Osteocyte (in vitro differentiated cells): ENCODE results near the gene MYADM. TPM values are rescaled to one million over a fixed set of nuclear protein-coding genes. Genes with fewer than 3 reads are reported as not detected.

Experiments
- DNase-seq: peaks from one replicate; pipeline ENCODE4 v3.0.0; 2021; ENCODE audit warnings: mixed read lengths; ENCODE audit not compliant: unreplicated experiment; ENCODE audit errors: extremely low spot score
- H3K27ac Mint-ChIP-seq: one replicate; pipeline ENCODE4 v1.8.0; 2021; ENCODE audit warnings: mild to moderate bottlenecking, mixed read lengths; ENCODE audit not compliant: unreplicated experiment
- H3K27me3 Mint-ChIP-seq: one replicate; pipeline ENCODE4 v1.8.0; 2021; ENCODE audit warnings: mixed read lengths; ENCODE audit not compliant: unreplicated experiment
- H3K36me3 Mint-ChIP-seq: one replicate; pipeline ENCODE4 v1.8.0; 2021; ENCODE audit warnings: mixed read lengths; ENCODE audit not compliant: unreplicated experiment
- H3K4me1 Mint-ChIP-seq: one replicate; pipeline ENCODE4 v1.8.0; 2021; ENCODE audit warnings: mixed read lengths; ENCODE audit not compliant: unreplicated experiment
- H3K4me3 Mint-ChIP-seq: one replicate; pipeline ENCODE4 v1.8.0; 2021; ENCODE audit warnings: mild to moderate bottlenecking, moderate library complexity, mixed read lengths; ENCODE audit not compliant: unreplicated experiment
- H3K9me3 Mint-ChIP-seq: one replicate; pipeline ENCODE4 v1.8.0; 2021; ENCODE audit warnings: mixed read lengths; ENCODE audit not compliant: unreplicated experiment
- CTCF ChIP-seq: fragments of 200-600 bp; sonication (generic); IDR thresholded peaks from 2 replicates; pipeline ENCODE4 v1.5.0; 2021; ENCODE audit warnings: antibody characterized with exemption, mild to moderate bottlenecking, moderate library complexity
- total RNA-seq: library from RNA; stranded (reverse); gene quantifications from 2 replicates; pipeline ENCODE4 v1.2.1, GENCODE V29; 2021

MYADM gene
- total RNA-seq, 1 donor from 2014 or later = 165 TPM

GRCh38 chr19:53905787-53906186 is 38.1 kb downstream of the MYADM start:
- Mint-ChIP-seq H3K4me1 (peaks cover 19% of the 10 kb centered on the region), H3K4me3 (no peak overlapping the region), H3K27ac (no peak overlapping the region), H3K27me3 (peaks cover 51% of the 10 kb centered on the region), H3K36me3 (peaks cover 3% of the 10 kb centered on the region), H3K9me3 (no peaks in the 10 kb centered on the region)
- TF ChIP-seq CTCF = no peak
- no peak for DNase-seq

- no peak for DNase-seq
- Mint-ChIP-seq H3K4me1 (peaks cover 19% of the 10 kb centered on the region), H3K27me3 (peaks cover 57% of the 10 kb centered on the region), H3K27ac (no peak overlapping the region), H3K9me3 (no peaks in the 10 kb centered on the region), H3K4me3 (peak overlapping the region; percentile 4), H3K36me3 (peaks cover 3% of the 10 kb centered on the region)
- peak; percentile 78 for TF ChIP-seq CTCF
Measured at GRCh38 chr19:53906211-53907192, 38.8 kb downstream of the MYADM start.

- peaks cover 19% of the 10 kb centered on the region for H3K4me1 Mint-ChIP-seq
- no peak overlapping the region for H3K27ac Mint-ChIP-seq
- no peak overlapping the region for H3K4me3 Mint-ChIP-seq
- H3K27me3 Mint-ChIP-seq = peaks cover 61% of the 10 kb centered on the region
- peaks cover 3% of the 10 kb centered on the region for H3K36me3 Mint-ChIP-seq
- H3K9me3 Mint-ChIP-seq = no peaks in the 10 kb centered on the region
- no peak for TF ChIP-seq CTCF
- DNase-seq = no peak
Measured at GRCh38 chr19:53907193-53907581, 39.5 kb downstream of the MYADM start.

GRCh38 chr19:53907690-53908089 is 40.0 kb downstream of the MYADM start:
- no peak for DNase-seq
- Mint-ChIP-seq H3K4me3 (no peak overlapping the region), H3K4me1 (peaks cover 19% of the 10 kb centered on the region), H3K9me3 (no peaks in the 10 kb centered on the region), H3K27ac (no peak overlapping the region), H3K27me3 (peaks cover 61% of the 10 kb centered on the region), H3K36me3 (peaks cover 3% of the 10 kb centered on the region)
- no peak for TF ChIP-seq CTCF
